K562 (cell line): ENCODE data around the gene TUBB4B. TPM values are rescaled to one million over a fixed set of nuclear protein-coding genes. Genes with fewer than 3 reads are reported as not detected.

Experiments
- CHAMP1 ChIP-seq: fragments of 450-650 bp; IDR thresholded peaks from 2 replicates; pipeline ENCODE4 v1.6.1; 2016; ENCODE audit warnings: mild to moderate bottlenecking
- ID3 ChIP-seq, 2 experiments: fragments of 250-450 bp in 1 of 2; fragments of 450-650 bp in 1 of 2; sonication (Bioruptor Pico) in 1 of 2; IDR thresholded peaks; 2 replicates each; pipeline versions ENCODE4 v1.6.1 to v1.8.0; 2016 to 2021; ENCODE audit warnings: mild to moderate bottlenecking in 2 of 2, moderate library complexity in 2 of 2, missing compliant biosample characterization in 1 of 2, missing genetic modification characterization in 1 of 2
- KLF13 ChIP-seq: fragments of 450-650 bp; IDR thresholded peaks from 2 replicates; pipeline ENCODE4 v1.6.1; 2016; ENCODE audit warnings: missing genetic modification characterization, low read depth, mild to moderate bottlenecking, missing compliant biosample characterization, moderate library complexity, borderline replicate concordance
- MGA ChIP-seq: fragments of 450-650 bp; IDR thresholded peaks from 2 replicates; pipeline ENCODE4 v1.6.1; 2016; ENCODE audit warnings: mild to moderate bottlenecking, moderate library complexity
- PREB ChIP-seq: sonication (generic); formaldehyde crosslinking; IDR thresholded peaks from 2 replicates; pipeline ENCODE4 v1.8.1; 2023; ENCODE audit warnings: mild to moderate bottlenecking, missing genetic modification reagents
- TSC22D4 ChIP-seq: fragments of 450-650 bp; IDR thresholded peaks from 2 replicates; pipeline ENCODE4 v1.6.1; 2016; ENCODE audit warnings: missing genetic modification characterization, missing biosample characterization, control low read depth
- polyA plus RNA-seq, 8 experiments: library from polyadenylated mRNA; depleted of rRNA in 4 of 8; stranded (reverse) in 5 of 8; unstranded in 3 of 8; fragments of >200 nt; fragmentation: Nextera tagmentation in 2 of 8; fragmentation: Illumina TruSeq in 1 of 8; extraction: Ambion mirVana in 2 of 8; extraction: Trizol in 1 of 8; gene quantifications; 2 replicates each; pipeline versions ENCODE4 v1.2.1 to v1.2.3, GENCODE V29; 2011 to 2014; ENCODE audit warnings: inconsistent platforms in 1 of 8, missing spikeins in 1 of 8
- total RNA-seq, 7 experiments: library from RNA; depleted of rRNA in 6 of 7; stranded (reverse); fragments of >200 nt in 6 of 7; fragmentation: Illumina TruSeq in 2 of 7; extraction: Trizol in 2 of 7; gene quantifications; 2 replicates each; pipeline versions ENCODE4 v1.2.1 to v1.2.3, GENCODE V29; 2011 to 2021; ENCODE audit warnings: low replicate concordance in 1 of 7

Gene TUBB4B
- total and polyA plus RNA-seq, 9 of the 15 experiments (the other 6 are each of a cell fraction or from before 2014, with no cell fraction given), result 24.1 to 443 (median 268) TPM

- TF ChIP-seq PREB (CRISPR knock-in tag) (no peak), MGA (no peak), ID3 (CRISPR knock-in tag; IDR thresholded peaks at IDR 0.05) (no peak), ID3 (tag; IDR thresholded peaks at IDR 0.05) (no peak), KLF13 (tag) (no peak), CHAMP1 (no peak), TSC22D4 (tag) (no peak)
These were observed 2.8 kb downstream of the TUBB4B start (continued) for GRCh38 chr9:137243626-137244485.
